Natural killer cell (primary cell): Measurements from ENCODE around the gene SAMD14. TPM values are rescaled to one million over a fixed set of nuclear protein-coding genes. Genes with fewer than 3 reads are reported as not detected.

Experiments
- ATAC-seq, 3 donors: fragments of 150-1000 bp in 2 of 3; fragments of 200-7000 bp in 1 of 3; cut with Tn5 transposase; 1 replicate in 1 of 3; 2 replicates in 2 of 3; pipeline ENCODE4 v1.10.0; 2021; ENCODE audit warnings: mild to moderate bottlenecking in 2 of 3, moderate library complexity in 2 of 3
- DNase-seq, 2 donors: peaks; one replicate each; pipeline versions ENCODE4 v3.0.0 to v3.0.0-alpha.2; 2013 to 2021; ENCODE audit warnings: mixed read lengths in 1 of 2
- H3K27ac ChIP-seq: one replicate; pipeline ENCODE4 v1.5.1; 2013; ENCODE audit warnings: mild to moderate bottlenecking, low read length
- H3K27me3 ChIP-seq: one replicate; pipeline ENCODE4 v1.6.1; 2013; ENCODE audit warnings: low read length; ENCODE audit not compliant: control insufficient read depth, insufficient read depth
- H3K36me3 ChIP-seq: one replicate; pipeline ENCODE4 v1.6.1; 2013; ENCODE audit warnings: low read length; ENCODE audit not compliant: control insufficient read depth, insufficient read depth
- H3K4me1 ChIP-seq: one replicate; pipeline ENCODE4 v1.6.1; 2013; ENCODE audit warnings: low read length; ENCODE audit not compliant: control insufficient read depth, insufficient read depth
- H3K4me3 ChIP-seq: one replicate; pipeline ENCODE4 v1.5.1; 2013; ENCODE audit warnings: low read length
- H3K9me3 ChIP-seq: one replicate; pipeline ENCODE4 v1.6.1; 2013; ENCODE audit warnings: low read length; ENCODE audit not compliant: control insufficient read depth, insufficient read depth
- H3K27ac Mint-ChIP-seq, 2 donors: one replicate each; pipeline ENCODE4 v1.8.0; 2022; ENCODE audit warnings: mild to moderate bottlenecking in 2 of 2, mixed read lengths in 2 of 2, moderate library complexity in 1 of 2
- H3K27me3 Mint-ChIP-seq, 2 donors: one replicate each; pipeline ENCODE4 v1.8.0; 2022; ENCODE audit warnings: low read depth in 2 of 2, mixed read lengths in 2 of 2
- H3K36me3 Mint-ChIP-seq: one replicate; pipeline ENCODE4 v1.8.0; 2022; ENCODE audit warnings: mixed read lengths
- H3K4me1 Mint-ChIP-seq, 2 donors: one replicate each; pipeline ENCODE4 v1.8.0; 2022; ENCODE audit warnings: mixed read lengths in 2 of 2
- H3K4me3 Mint-ChIP-seq: one replicate; pipeline ENCODE4 v1.8.0; 2022; ENCODE audit warnings: mild to moderate bottlenecking, moderate library complexity, mixed read lengths
- H3K9me3 Mint-ChIP-seq, 2 donors: one replicate each; pipeline ENCODE4 v1.8.0; 2022; ENCODE audit warnings: mixed read lengths in 2 of 2
- WGBS: methylation state at CpG from one replicate; pipeline ENCODE4 v1.1.7; 2013; ENCODE audit warnings: missing lambda C conversion rate; ENCODE audit not compliant: insufficient coverage; 5-methylcytosine and 5-hydroxymethylcytosine counted together
- intact Hi-C: fragments of 100-400 bp; cut with micrococcal nuclease; formaldehyde crosslinking; loops from one replicate; pipeline ENCODE4 v1.14.2; 2022
- total RNA-seq, 4 donors: library from RNA; stranded (reverse); fragments of 120-200 nt in 1 of 4; gene quantifications; one replicate each; pipeline versions ENCODE4 v1.2.3 to v1.2.4, GENCODE V29; 2013 to 2022
- TF ChIP-seq, protein P1 (sequence below): fragments of 200-600 bp; IDR thresholded peaks from one replicate; pipeline ENCODE4 v1.8.0; 2022; ENCODE audit warnings: antibody characterized with exemption

The SAMD14 gene
- total RNA-seq, 3 donors from 2014 or later (not counting 1 experiment from before 2014, with no cell fraction given), result 1.1 to 2.1 (median 1.5) TPM

DNA sequence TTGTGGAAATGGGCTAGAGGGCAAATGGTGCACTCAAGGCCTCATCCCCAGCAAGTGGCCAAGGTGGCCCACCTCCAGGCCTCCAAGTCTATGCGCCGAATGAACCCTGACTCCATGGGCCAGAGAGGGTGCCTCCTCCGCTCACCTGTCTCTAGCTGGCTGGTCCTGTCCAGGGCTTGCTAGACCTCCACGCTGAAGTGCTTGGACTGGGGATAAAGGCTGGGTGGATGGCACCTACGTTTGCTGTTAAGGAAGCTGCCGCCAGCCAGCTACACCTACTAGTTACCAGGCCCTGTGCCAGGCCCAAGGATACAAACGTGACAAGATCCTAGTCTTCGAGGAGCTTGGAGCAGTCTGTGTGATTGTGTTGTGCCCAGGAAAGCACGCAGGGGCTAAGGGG is 35.1 kb upstream of the SAMD14 start:
- no peaks in the 10 kb centered on the region for H3K36me3 ChIP-seq
- H3K27me3 ChIP-seq, result no peaks in the 10 kb centered on the region
- no peaks in the 10 kb centered on the region for H3K36me3 Mint-ChIP-seq
- no peak for DNase-seq
- TF ChIP-seq, protein P1, sequence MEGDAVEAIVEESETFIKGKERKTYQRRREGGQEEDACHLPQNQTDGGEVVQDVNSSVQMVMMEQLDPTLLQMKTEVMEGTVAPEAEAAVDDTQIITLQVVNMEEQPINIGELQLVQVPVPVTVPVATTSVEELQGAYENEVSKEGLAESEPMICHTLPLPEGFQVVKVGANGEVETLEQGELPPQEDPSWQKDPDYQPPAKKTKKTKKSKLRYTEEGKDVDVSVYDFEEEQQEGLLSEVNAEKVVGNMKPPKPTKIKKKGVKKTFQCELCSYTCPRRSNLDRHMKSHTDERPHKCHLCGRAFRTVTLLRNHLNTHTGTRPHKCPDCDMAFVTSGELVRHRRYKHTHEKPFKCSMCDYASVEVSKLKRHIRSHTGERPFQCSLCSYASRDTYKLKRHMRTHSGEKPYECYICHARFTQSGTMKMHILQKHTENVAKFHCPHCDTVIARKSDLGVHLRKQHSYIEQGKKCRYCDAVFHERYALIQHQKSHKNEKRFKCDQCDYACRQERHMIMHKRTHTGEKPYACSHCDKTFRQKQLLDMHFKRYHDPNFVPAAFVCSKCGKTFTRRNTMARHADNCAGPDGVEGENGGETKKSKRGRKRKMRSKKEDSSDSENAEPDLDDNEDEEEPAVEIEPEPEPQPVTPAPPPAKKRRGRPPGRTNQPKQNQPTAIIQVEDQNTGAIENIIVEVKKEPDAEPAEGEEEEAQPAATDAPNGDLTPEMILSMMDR, result no peak
- no peaks in the 10 kb centered on the region for H3K9me3 ChIP-seq
- H3K4me1 ChIP-seq, result peaks cover 34% of the 10 kb centered on the region
- intact Hi-C loops, result loop anchor here (5.0 kb wide), 1 partner anchor 33 kb away; the partner anchor contains the start of gene SAMD14
- WGBS, result 95% methylated on average over 9 of the region's 9 CpGs
- peaks cover 0 to 11% of the 10 kb centered on the region in 2 donors for H3K27me3 Mint-ChIP-seq
- peaks cover 27 to 31% of the 10 kb centered on the region in 2 donors for H3K4me1 Mint-ChIP-seq
- no peak overlapping the region for H3K27ac Mint-ChIP-seq
- H3K27ac ChIP-seq, result no peak overlapping the region
- no peak for ATAC-seq
- no peak overlapping the region for H3K4me3 ChIP-seq
- no peak overlapping the region for H3K4me3 Mint-ChIP-seq
- H3K9me3 Mint-ChIP-seq, result no peaks in the 10 kb centered on the region

DNA sequence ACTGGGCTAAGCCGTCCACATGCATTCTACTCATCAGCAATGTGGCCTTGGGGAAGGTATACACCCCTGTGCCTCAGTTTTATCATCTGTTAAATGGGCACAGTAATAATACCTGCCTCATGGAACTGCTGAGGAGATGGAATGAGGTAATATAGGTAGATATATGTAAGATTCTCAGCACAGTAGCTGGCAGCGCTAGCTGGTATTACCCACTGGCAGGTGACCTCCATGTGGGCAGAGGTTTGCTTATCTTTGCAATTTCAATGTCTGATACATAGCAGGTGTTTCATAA is 34.7 kb upstream of the SAMD14 start:
- Histone ChIP-seq H3K4me1 (peaks cover 34% of the 10 kb centered on the region), H3K27ac (no peak overlapping the region), H3K9me3 (no peaks in the 10 kb centered on the region), H3K27me3 (no peaks in the 10 kb centered on the region), H3K36me3 (no peaks in the 10 kb centered on the region), H3K4me3 (no peak overlapping the region)
- Mint-ChIP-seq H3K27ac (no peak overlapping the region), H3K4me1 (peaks cover 27 to 31% of the 10 kb centered on the region in 2 donors), H3K9me3 (no peaks in the 10 kb centered on the region), H3K4me3 (no peak overlapping the region), H3K27me3 (peaks cover 0 to 11% of the 10 kb centered on the region in 2 donors), H3K36me3 (no peaks in the 10 kb centered on the region)
- DNase-seq, result no peak
- WGBS, result 83% methylated on average over 2 of the region's 2 CpGs
- TF ChIP-seq, protein P1, result no peak
- intact Hi-C loops, result no loop called here
- ATAC-seq, result no peak

- no peak for ATAC-seq
- Mint-ChIP-seq H3K9me3 (no peaks in the 10 kb centered on the region), H3K27me3 (peaks cover 0 to 9% of the 10 kb centered on the region in 2 donors), H3K27ac (no peak overlapping the region), H3K4me3 (no peak overlapping the region), H3K36me3 (no peaks in the 10 kb centered on the region), H3K4me1 (peaks cover 21 to 26% of the 10 kb centered on the region in 2 donors)
- TF ChIP-seq, protein P1, result no peak
- WGBS, result 73% methylated on average over 11 of the region's 11 CpGs
- DNase-seq, result no peak
- intact Hi-C loops, result no loop called here
- Histone ChIP-seq H3K4me3 (no peak overlapping the region), H3K27me3 (no peaks in the 10 kb centered on the region), H3K4me1 (peaks cover 28% of the 10 kb centered on the region), H3K27ac (no peak overlapping the region), H3K9me3 (no peaks in the 10 kb centered on the region), H3K36me3 (no peaks in the 10 kb centered on the region)
These were observed 34.1 kb upstream of the SAMD14 start for GRCh38 chr17:50163843-50164696.
